HG02623 (cell line): Measurements from ENCODE around the gene DPH1.

Source experiments
- ATAC-seq: cut with Tn5 transposase; IDR thresholded peaks from one replicate; pipeline ENCODE4 v1.9.1; 2021; ENCODE audit warnings: moderate library complexity; ENCODE audit not compliant: unreplicated experiment

DPH1 gene

DNA sequence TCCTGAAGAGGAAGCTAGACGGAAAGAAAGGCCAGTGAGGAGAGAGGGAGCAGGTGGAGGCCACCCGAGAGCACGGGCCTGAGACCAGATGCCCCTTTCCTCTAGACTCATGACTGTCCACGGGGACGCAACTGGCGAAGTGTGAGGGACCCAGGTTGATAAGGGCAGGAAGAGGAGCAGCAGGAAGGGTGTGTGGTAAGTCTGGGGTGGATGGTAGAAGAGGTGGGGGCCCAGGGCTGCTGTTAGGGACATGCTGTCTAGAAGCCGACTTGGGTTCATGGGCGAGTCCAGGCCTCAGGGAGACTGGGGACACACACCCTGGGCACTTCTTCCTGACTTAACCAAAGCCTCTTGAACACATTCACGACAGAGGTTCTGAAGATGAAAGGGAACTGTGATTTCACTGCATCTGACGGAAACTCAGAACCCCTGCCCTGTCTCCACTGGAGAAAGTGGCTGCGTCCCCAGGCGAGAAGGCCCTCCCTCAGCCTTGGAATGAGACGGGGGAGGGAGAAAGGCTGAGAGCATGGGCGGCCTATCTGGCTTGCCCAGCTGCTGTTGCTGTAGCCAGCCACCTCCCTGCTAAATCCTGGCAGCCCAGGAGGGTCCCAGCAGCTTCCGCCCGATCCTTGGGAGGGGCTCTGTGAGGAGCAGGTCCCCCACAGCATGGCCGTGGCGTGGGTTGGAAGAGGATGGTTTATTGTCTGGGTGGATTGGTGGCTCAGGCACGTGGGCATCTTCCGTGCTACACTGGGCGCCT lies 30.9 kb downstream of the DPH1 start:
- no peak for ATAC-seq

DNA sequence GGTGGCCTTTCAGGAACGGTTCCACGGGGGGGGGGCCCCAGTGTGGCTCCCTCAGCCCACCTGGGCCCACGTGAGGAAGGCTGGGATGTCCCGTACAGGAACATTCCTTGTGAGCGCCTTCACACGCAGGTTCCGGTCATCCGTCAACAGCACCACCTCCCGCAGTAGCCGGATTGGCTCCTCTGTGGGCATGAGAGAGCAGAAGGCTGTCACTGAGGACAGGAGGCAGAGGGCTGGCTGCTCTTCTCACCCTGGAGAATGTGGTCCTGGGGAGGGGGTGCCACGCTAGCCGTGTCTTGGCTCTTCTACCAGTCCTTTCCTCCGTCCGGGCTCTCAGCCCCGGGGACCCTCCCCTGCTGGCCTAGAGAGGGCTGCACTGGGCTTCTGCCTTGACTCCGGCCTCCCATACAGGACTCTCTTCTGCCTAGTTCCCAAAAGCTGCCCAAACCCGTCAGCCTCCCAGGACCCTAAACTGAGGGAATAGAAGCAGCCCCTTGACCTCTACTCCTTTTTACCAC lies 31.5 kb downstream of the DPH1 start:
- ATAC-seq = no peak

DNA sequence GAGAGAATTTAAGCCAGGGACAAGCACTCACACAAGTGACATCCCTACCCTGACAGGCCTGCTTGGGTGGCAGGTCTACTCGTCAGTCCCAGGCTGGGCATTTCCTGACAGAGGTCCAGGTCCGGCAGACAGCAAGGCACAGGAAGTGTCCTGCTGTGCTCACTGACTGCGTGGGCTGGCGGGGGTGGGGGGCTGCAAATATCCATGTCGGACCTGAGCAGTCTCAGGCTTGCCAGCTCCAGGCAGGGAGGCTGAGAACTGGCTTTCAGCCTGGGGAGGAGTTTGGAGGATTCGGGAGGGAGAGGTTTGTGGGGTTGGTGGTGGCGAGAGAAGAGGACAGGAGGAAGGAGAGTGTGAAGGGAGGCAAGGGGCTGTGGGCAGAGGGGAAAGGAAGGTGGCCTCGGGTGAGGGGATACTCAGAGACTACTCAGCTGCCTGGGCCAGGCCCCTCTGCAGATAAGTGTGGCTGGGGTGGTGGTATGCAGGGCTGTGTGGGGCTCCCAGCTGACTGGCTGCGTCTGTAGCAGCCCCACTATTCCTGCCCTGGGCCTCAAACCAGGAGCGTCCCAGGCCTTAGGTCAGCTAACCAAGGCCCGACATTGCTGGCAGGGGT lies 32.7 kb downstream of the DPH1 start:
- no peak for ATAC-seq

DNA sequence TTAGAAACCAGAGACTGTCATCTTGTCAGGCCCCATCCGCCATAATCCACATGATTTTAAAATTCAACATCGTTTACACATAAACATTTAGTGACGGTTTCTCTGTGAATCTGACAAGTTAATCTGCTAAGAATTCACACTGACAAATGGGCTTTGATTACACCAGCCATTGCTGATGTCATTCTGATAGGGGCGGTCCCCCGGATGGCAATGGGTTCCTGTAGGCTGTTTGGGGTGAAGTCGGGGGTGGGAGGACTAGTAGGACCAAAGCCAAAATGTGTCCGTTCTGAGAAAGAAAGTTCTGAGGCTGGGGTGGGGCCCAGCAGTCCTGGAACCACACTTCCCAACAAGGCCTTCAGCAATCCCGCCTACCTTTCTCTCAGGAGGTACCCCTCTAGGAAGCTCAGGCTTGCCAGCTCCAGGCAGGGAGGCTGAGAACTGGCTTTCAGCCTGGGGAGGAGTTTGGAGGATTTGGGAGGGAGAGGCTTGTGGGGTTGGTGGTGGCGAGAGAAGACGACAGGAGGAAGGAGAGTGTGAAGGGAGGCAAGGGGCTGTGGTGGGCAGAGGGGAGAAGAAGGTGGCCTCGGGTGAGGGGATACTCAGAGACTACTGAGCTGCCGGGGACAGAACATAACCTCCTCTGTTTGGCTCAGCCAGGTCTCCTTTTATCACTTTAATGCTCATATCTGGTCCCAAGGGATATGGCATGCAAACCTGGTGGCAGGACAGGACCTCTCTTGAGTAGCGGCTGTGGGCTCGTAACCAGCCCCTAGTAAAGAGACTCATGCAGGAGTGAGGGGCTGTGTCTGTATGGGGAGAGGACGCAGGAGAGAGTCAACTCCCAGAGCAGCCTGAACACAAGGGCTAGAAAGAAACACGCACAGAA lies 33.6 kb downstream of the DPH1 start:
- no peak for ATAC-seq

DNA sequence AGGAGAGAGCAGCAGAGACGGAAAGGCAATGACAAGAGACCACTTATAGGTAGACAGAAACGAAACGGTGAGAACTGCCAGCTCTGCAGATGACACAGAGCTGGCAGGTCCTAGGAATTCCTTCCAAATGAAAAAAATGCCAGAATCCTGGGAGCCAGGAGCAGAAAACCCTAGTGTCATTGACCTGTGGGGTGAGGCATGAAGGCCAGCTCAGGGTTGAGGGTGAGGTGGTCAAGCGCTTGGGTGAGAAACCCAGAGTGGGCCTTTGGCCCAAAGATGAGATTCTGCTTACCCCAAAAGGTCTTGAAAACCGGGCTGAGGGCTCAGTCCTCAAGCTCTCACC lies 34.2 kb downstream of the DPH1 start:
- no peak for ATAC-seq

DNA sequence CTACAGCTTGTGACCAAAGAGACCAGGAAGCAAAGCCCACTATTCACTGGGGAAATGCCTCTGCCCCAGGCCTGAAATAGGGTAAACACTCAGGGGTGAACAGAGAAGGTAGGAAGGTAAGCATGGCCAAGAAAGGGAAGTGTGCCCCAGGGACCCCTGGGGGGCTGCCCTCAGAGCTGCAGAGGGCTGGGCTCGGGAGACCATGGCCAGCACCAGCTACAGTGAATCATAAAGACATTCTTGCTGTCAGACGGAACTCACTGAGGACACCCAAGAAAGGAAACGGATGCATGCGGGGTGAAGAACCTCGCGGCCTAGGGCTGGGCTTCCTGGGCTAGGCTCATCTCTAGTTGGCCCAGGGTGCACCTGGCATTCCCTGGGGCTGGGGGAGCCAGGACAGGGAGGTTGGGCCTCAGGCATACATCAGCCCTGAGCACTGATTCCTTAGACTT lies 34.6 kb downstream of the DPH1 start:
- no peak for ATAC-seq

DNA sequence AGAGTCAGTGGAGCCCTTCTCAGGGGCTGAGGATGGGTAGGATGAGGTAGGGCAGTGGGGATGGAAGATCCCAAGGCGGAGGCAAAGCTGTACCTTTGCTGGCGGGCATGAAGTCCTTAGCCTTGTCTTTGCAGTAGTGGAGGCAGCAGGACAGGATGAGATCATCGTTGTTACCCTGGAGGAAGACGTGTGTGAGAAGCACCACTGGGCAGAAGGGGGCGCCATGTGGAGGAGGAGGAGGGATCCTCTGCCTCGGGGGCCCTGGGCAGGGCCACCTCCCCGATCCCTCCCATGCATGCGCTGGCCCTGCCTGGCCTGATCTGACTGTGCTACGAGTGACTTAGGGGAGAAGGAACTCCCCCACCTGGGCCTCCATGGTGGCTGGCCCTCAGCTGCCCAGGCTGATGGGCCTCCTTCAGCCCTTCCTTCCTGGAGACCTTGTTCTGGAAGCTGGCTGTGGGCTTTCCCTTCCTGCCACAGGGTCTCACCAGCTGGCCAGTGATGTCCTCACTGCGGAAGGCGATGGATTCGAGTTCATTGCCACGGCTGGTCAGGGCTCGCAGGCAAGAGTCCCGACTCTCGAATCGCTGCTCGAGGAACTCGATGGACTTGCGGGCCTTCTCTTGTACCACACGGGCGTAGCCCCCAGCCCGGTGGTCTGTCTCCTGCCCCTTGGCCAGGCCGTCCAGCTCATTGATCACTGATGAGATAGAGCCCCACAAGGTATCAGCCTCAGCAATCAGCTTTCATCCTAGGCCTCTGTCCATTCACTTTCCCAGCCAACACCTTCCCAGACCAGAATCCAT lies 35.2 kb downstream of the DPH1 start:
- no peak for ATAC-seq

DNA sequence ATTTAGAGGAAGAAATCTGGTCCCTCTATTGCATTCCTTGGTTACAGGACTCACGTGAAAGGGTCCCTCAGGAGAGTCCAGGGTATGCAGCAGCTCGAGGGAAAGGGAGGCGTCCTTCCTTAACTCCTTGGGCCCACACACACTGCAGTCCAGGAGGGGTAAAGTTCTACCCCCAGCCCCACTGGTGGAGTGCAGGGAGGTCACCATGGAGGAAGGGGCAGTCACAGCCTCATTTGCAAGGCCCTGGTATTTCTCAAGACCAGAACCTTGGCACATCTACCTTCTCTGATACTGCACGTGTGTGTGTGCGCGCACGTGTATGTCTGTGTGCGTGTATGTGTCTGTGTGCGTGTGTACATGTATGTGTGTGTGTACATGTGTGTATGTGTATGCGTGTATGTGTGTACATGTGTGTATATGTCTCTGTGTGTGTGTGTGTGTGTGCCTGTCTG lies 36.0 kb downstream of the DPH1 start:
- ATAC-seq = no peak

DNA sequence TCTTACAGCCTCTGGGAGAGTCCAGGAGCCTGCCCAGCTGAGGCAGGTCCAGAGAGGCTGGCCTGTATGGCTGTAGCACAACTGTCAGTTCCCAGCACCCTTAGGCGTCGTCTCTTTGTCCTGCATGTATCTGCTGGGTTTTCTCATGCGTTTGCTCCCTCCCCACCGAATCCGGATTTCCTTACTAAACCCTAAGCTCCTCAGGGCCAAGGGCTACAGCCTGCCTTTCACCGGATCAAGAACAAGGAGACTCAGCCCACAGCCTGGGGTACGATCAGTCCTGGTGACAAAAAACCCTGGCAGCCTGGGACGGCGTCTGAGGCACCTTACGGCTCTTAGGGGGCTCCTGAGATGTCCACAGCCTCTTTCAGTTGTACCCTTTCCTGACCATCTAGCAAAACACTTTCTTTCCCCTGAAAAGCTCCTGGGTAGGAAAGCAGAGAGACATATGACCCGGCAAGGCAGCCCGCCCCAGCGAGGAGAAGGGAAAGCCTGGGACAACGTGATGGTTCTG lies 37.2 kb downstream of the DPH1 start:
- ATAC-seq = no peak

DNA sequence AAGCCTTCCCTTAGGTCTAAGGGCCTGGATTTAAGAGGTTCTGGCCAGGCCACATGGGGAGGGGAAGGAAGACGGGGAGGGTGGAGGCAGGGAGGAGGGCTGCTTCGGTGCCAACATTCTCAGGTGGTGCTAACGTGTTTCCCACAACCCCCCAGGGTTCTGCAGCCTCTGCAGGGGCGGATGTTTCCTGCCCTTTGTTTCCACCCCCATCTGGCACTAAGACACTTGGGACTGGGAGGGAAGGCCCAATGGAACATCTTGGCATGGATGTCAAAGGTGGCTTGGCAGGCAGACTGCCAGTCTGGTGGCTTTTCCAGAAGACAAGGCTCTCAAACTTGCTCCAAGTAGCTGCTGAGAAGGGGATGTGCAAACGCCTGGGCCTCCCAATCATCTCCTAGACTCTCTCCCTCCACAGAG lies 37.7 kb downstream of the DPH1 start:
- no peak for ATAC-seq

DNA sequence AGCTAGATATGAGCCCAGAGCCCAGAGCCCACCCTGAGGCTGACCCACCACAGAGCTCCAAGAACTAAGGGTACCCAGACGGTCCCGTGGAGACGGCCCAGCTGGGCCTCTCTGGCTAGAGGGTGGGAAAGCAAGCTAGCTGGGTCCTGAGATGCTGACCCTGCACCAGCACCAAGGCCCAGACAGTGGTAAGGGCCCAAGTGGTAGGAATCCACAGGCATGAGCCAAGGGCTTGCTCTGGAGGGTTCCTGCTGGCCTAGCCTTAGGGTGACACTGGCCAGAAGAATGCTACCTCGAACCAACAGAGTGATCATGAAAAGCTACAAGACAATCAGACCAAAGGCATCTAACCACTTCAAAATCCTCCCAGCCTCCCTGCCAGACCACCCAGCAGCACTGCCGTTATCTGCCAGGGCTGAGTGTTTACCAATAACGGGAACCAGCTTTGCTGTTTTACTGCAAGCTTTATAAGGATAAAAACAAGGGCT lies 38.1 kb downstream of the DPH1 start:
- ATAC-seq = no peak

DNA sequence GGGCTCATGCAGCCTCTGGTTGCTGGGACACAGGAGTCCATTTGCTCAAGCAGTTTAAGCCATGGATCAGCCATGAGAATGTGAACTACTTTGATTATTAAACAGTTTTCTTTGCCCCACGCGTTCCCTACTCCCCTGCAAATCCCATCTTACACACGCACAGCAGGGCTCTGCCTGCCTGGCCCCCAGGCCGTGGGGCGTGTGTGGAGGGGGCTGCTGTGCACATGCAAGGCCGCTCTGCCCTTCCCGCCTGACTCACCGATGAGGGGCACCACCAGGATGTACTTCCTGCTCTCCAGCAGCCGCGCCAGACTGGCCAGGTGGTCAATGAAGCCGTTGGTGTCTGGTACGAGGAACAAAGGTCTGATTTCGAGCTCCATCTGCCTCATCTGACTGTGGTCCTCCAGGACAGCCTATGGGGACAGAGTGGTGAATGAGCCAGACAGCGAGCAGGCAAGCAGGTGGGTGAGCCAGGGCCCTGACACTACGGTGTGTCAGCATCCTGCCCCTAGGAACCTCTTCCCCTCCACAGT lies 38.6 kb downstream of the DPH1 start:
- no peak for ATAC-seq

DNA sequence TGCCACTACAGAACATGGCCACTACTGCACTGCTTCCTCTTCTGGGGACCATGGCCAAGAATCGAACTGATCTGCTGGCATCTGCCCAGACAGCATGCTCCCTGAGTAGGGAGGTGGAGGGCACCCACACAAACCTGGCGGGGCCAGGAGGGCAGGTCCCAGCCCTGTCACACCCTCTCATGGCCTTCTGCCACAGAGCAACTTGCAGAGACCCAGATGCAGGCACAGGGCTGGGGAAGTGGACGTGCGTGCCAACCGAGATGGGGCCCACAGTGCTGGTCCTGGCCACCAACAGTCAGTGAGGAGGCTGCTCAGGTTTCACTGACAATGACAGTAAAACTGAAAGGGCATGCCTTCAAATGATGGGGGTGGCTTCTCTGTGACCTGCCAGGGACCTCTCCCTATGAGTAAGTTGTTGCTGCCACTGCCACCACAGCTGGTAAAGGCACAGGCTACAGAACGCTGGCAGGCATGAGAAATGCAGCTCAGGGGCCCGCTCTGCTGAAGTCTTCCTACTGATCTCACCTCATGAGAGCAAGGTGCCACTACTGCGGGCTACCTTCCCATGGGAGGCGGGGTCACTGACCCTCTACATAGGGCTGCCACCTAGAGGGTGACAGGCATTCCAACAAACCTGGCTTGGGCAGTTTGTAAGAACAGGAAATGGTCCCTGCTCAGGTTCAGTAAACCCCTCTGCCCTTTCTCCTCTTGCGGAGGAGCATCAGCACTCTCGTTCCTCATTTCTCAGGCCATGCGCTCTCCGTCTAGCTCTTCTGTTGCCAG lies 40.5 kb downstream of the DPH1 start:
- peak; percentile 61 for ATAC-seq

DNA sequence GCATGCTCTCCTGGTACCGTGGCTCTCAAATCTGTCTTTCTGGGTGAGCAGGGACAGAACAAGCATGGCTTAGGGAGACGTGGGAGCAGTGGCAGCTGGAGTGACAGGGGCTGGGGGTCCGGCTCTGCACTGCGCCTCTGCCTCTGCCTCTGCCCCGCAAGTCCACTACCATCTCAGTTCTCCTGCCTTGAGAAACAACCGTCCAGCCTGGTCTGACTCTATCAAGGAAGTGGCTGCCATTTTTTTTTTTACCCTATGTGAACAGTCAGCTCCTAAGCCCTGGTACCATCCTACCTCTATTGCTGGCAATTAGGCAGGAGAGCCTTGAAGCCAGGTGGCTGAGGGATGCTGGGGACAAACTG lies 41.1 kb downstream of the DPH1 start:
- ATAC-seq = no peak

DNA sequence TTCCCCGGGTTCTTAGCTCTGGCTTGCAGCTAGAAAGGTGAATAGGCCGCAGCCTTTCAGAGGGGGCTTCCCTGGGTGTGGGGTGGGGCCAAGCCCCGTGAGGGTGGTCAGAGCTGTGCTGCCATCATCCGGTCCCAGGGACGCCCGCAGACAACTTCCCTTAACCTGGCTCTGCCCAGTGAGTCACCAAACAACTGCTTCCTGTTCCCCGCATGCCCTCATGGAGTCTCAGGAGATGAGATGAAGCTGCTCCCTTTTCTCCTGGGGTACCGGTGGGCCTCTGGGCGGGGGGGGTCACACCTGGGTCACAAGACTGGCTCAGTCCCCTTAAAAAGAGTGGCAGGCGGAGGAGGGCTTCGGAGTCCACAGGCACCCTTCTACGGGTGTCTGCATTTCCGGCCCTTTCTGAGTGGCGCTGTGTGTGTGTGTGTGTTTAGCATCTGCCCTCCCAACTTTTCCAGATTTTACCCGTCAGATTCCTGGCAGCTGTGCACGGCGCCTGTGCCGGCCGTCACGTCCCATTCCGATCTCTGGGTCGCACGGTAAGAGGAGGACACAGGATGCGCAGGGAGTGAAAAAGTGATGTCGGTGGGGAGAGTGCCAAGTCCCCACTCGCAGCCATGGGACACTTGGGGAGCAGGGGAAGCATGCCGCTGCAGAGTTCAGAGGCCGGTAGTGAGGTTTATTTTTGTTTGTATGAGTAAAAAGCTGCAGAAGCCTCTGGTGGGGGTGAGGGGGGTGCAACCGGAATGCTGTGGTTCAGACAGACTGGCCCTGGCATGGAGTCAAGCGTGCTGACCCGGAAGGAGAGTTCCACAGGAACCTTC lies 41.7 kb downstream of the DPH1 start:
- no peak for ATAC-seq

DNA sequence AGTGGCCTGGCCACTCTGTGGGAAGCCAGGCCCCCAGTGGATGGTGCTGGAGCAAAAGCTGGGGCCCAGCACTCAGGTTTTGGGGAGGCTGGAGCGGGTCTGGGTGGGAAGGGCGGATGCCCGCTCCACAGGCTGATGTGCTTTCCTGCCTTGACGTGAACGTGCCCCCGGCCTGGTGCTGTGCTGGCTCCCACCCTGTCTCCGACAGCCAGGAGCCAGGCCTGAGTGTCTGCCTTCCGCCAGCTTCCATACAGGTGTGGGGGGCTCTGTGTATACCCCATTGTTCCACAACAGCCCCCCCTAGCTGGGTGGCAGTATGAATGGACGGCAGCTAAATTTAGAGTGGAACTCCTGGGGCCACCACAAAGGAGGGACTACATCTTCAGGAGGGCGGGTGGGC lies 45.0 kb downstream of the DPH1 start:
- ATAC-seq = no peak

DNA sequence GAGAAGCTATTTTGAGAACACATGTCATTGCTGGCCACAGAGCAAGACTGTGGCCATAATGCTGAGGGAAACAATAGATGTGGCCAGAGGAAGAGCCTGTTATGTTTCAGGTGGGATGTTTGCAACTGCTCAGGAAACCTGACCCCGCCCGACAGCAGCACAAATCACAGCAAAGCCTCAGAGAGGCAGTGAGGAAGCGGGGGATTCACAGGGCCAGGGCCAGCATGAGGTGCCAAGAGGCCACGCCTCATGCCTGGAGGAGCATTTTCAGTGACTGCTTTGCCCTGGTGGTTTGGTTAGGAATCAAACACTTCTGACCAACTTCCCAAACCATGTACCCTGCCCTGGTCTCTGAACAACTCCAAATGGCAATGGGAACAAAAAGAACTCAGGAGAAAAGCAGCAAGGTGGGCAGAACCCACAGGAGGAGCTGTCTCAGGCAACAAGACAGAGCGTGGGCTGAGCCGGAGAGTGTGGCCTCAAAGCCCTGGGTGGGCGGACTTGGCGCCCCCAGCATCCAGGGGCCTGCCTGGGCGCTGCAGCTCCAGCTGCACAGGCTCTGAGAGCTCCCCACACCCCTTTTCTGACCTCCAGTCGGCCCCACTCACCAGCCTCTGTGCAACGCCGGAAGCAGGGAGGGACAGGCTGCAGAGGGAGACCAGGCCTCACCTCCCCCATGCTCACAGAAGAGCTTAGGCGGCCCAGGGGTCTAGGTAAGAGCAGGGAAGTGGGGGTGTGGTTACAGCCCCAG lies 45.6 kb downstream of the DPH1 start:
- ATAC-seq = no peak
